Endometrial microvascular endothelial cells (primary cell): ENCODE results near the gene BDKRB1. TPM values are rescaled to one million over a fixed set of nuclear protein-coding genes. Genes with fewer than 3 reads are reported as not detected.

Experiments used
- in situ Hi-C: cut with HindIII; loops from 2 replicates; pipeline ENCODE4 v1.10.0; 2017; ENCODE audit warnings: low sequenced_read_pairs, low pct_unique_long_range_greater_than_20kb; ENCODE audit errors: inconsistent ontology term
- total RNA-seq: library from RNA; depleted of rRNA; stranded (reverse); fragments of >200 nt; gene quantifications from one replicate; pipeline ENCODE4 v1.2.3, GENCODE V29; 2015; ENCODE audit errors: inconsistent ontology term

Gene BDKRB1
- total RNA-seq, 1 donor from 2014 or later = not detected

- in situ Hi-C loops = no loop called here
Observed at GRCh38 chr14:96272777-96273473, 16.9 kb downstream of the BDKRB1 start.

DNA sequence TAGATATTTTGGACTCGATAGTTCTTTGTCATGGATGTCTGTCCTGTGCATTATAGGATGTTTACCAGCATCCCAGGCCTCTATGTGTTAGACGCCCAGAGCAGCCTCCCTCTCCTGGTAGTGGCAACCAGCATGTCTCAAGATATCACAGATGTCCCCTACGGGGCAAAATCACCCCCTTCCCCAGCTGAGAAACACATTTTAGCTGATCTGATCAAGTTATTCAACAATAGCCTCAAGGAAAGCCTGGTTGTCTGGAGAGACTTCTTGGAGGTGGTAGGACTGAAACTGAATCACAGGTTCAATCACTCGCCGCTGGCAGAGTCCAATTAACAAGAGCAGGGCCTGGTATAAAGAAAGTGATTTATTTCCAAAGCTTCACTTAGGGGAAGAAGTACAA, 17.6 kb downstream of the BDKRB1 start:
- in situ Hi-C loops = no loop called here

GRCh38 chr14:96274122-96274521, 18.1 kb downstream of the BDKRB1 start:
- in situ Hi-C loops = no loop called here

- in situ Hi-C loops = no loop called here
Observed at GRCh38 chr14:96274543-96274942, 18.5 kb downstream of the BDKRB1 start.

GRCh38 chr14:96275177-96276112, 19.4 kb downstream of the BDKRB1 start:
- in situ Hi-C loops = no loop called here

DNA sequence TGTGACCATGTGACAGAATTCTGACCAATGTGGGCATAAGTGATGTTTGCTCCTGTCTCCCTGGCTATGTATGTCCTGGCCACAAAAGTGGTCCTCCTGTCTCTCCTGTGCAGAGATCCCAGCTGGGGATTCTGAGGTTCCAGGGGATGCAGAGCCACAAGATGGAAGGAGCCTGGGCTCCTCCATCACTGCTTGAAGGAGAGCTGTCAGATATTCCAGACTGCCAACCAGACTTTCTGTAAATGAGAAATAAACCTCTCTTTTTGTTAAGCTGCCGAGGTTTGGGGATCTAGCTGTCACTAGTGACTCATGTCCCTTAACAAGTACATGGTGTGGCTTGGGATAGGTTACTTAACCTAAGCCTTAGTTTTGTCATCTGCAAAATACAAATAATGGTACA, 21.9 kb downstream of the BDKRB1 start:
- in situ Hi-C loops = no loop called here

- in situ Hi-C loops = no loop called here
Observed at GRCh38 chr14:96279564-96279963, 23.6 kb downstream of the BDKRB1 start.

DNA sequence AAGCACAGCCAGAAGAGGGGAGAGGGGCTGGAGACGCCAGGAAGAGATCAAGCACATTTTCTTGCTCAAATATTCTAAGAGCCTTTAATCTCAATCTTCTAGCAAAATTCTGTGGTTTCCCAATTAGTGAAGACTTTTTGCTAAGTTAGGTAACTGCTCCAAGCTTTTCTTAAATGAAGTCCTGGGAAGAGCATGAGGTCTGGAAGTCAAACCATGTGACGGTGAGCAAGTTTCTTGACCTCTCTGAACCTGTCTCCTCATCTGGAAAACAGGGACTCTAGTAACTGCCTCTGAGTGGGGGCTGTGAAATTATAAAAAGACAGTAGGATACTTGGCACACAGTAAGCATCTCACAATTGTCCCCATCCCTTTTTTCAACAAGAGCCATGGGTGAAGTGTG, 24.1 kb downstream of the BDKRB1 start:
- in situ Hi-C loops = no loop called here

- in situ Hi-C loops = no loop called here
Observed at GRCh38 chr14:96281486-96281885, 25.5 kb downstream of the BDKRB1 start.

GRCh38 chr14:96284008-96284407, 28.0 kb downstream of the BDKRB1 start:
- in situ Hi-C loops = no loop called here

DNA sequence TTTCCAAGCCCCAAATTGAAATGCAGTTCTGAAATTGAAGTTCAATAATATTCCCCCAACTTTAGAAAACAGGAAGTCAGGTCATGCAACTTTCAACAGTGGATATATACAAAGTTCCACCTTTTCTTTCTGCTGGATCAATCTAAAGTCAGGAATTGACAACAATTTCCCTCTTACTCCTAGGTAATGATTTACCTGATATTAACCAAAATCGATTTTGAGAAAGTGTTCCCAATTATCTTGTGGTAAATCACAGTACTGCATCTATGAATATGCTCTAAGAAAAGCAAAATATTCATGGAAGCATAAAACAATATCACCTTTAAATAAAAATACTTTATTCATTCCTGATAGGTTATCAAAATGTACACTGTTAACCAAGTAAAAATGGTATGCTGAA, 28.4 kb downstream of the BDKRB1 start:
- in situ Hi-C loops = no loop called here

GRCh38 chr14:96285667-96286066, 29.7 kb downstream of the BDKRB1 start:
- in situ Hi-C loops = no loop called here

- in situ Hi-C loops = no loop called here
Observed at GRCh38 chr14:96286251-96286650, 30.2 kb downstream of the BDKRB1 start.

DNA sequence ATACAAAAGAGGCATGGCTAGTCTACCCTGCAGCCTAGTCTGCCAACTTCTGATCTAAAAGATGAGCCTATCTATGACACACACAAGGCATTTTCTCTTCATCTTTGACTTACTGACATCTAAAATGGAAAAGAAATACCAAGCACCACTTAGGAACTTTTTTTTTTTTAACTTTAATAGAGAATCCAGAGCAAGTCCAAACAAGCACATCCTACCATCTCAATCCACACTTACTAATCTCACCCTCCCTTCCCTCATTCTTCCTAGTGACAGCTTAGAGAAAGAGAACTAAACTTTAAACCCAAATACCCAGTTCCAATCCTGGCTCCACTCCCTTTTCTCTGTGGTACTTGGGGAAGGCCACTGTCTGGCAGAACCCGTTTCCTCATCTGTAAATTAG, 31.8 kb downstream of the BDKRB1 start:
- in situ Hi-C loops = no loop called here

DNA sequence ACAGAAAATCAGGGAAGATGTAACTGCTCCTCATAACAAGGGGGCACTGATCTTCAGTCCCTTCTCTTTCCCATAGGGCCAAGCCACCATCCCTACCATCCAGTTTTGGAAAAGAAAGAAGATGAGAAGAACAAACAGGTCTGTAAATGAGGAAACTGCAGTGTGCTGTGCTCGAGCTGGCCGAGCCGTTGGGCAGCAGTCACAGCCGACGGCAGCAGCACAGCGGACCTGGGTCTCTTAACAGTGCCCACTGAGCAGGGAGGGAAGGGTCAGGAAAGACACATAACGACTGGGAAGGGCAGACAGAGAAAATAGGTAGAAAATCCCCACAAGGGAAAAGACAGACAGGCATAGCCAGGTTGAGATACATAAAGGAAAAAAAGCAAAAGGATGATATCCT, 38.2 kb downstream of the BDKRB1 start:
- in situ Hi-C loops = no loop called here

- in situ Hi-C loops = no loop called here
Observed at GRCh38 chr14:96297000-96297399, 41.0 kb downstream of the BDKRB1 start.

- in situ Hi-C loops = no loop called here
Observed at GRCh38 chr14:96297997-96298515, 42.0 kb downstream of the BDKRB1 start.

DNA sequence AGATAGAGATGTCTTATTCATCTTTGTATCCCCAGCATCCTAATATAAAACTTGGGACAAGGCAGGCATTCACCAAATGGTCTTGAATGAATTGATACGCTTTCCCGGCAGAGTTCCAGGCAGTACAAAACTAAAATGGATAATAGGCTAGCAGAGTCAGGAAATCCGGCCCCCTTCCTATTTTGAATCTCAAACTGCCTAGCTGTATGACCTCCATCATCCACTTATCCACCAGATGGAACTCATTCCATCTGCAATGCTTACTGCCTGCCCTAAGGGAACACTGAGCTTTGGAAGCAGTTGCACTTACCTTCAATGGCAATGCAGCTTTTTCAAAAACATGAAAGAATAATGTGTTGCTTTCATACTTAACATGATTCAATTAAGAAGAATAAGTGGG, 43.4 kb downstream of the BDKRB1 start:
- in situ Hi-C loops = no loop called here

DNA sequence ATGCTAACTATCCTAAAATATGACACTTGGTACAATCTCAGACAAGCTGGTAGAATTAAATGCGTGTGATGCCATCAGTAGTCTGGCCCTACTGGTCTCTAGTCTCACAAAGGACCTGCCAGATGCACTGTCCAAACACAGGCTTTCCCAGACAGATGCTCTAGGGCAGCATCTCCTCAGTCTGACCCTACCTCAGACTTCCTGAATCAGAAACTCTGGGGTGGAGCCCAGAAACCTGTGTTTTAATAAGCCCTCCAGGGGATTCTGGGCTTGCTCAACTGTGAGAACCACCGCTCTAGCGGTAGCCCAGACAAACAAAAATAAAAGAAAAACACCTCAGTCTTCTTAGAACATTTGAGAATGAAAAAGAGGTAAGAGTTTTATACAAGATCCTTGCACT, 48.0 kb downstream of the BDKRB1 start:
- in situ Hi-C loops = no loop called here

GRCh38 chr14:96304956-96305355, 48.9 kb downstream of the BDKRB1 start:
- in situ Hi-C loops = no loop called here
